GM21360 (cell line): ENCODE results near the gene STRN.
A peak's percentile ranks its signal among the peaks of the same experiment; 100 is the strongest.
"Not testable (repeated sequence)": the region's sequence is repeated elsewhere in the genome, so short reads cannot be mapped to it uniquely, and the experiment has no call there.

Experiments
- ATAC-seq: cut with Tn5 transposase; IDR thresholded peaks from one replicate; pipeline ENCODE4 v1.9.1; 2021; ENCODE audit warnings: mild to moderate bottlenecking, moderate library complexity; ENCODE audit not compliant: unreplicated experiment

STRN gene

DNA sequence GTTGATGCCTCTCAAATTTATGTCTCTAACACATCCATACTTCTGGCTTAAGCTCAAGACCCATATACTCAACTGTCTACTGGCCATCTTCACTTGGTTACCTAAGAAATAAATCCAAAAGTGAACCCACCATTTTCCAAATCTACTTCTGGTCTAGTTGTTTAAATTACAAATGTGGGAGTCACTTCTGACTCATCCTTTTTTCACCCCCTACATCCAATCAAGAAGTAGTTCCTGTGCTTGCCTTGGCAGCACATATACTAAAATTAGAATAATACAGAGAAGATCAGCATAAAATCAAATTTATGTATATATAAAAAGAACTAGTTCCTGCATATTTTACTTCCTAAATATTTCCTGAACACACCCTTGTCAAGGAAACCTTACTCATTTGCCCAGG, 53.6 kb downstream of the STRN start:
- no peak for ATAC-seq

DNA sequence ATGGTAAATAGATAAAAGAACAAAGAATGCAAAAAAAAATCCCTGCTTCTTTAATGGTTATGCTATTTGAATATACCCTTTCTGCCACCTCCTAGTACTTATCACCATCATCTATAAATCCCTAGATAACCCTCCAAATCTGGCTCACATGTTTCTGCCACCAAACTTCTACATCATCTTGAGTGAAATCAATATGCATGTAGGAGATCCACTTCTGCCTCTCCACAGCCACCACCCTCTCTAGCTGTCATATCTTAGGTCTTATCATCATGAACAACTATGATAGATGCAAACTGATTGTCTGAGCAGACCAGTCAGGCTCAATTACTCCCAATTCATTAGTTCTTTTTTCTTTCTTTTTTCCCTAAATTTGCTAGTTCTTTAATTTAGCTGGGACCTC, 55.3 kb downstream of the STRN start:
- ATAC-seq, result no peak

DNA sequence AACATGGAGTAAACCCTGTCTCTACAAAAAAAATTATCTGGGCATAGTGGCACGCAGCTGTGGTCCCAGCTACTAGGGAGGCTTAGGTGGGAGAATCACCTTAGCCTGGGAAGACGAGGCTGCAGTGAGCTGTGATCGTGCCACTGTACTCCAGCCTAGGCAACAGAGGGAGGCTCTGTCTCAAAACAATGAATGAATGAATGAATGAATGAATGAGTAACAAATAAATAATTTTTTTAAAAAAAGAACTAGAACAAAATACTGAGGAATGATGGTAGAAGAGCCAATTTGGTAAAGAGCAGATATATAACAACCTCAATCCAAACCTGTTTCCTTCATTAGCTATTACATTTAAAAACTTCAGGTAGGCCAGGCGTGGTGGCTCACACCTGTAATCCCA, 60.1 kb downstream of the STRN start:
- ATAC-seq, result no peak

DNA sequence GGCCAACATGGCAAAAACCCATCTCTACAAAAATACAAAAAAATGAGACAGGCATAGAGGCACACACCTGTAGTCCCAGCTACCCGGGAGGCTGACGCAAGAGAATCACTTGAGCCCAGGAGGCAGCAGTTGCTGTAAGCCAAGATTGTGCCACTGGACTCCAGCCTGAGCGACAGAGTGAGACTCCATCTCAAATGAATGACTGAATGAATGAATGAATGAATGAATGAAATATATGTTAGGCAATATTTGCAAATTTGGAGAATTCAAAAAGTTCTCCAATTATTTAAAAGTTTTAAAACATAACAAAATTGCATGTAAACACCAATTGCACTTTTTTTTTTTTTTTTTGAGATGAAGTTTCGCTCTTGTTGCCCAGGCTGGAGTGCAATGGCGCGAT, 61.7 kb downstream of the STRN start:
- no peak for ATAC-seq

DNA sequence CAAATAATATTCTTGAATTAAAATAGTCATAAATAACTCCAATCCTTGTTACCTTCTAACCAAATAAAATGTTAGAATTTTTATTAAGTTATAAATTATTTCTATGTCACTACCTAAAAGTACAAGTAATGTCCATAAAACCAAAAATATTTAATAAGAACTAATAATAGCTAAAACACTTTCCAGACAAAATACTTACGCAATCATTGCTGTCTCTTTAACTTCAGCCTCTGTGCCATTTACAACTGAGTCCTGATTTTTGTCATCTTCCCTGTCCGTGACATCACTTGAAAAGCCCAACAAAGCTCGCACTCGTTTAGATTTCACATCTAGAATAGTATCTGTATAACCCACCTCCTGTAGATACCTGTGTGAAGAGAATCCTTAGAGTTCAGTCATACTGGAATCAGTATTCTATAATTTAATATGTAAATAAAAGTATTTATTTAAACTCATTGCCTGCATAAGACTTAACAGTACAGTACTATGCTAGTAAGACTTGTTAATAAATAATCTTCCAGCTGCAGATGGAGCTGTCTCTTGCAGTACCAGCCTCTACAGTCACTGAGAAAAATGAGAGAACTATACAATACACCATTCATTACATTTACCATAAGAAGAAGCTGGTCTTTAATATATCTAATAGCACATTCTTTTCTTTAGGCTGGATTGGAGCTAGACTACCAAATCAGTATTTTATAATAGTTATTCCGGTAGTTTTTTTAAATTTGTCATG, 63.8 kb downstream of the STRN start:
- ATAC-seq, result no peak

DNA sequence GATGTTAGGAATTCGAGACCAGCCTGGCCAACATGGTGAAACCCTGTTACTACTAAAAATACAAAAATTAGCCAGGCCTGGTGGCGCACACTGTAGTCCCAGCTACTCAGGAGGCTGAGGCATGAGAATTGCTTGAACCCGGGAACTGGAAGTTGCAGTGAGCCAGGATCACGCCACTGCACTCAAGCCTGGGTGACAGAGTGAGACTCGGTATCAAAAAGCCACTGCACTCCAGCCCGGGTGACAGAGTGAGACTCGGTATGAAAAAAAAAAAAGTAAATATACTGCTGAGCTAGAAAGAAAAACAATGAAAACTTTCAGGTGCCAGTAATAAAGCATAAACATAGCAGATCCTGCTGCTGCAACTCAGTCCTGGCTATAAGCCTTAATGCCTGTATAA, 73.5 kb downstream of the STRN start:
- ATAC-seq, result no peak

DNA sequence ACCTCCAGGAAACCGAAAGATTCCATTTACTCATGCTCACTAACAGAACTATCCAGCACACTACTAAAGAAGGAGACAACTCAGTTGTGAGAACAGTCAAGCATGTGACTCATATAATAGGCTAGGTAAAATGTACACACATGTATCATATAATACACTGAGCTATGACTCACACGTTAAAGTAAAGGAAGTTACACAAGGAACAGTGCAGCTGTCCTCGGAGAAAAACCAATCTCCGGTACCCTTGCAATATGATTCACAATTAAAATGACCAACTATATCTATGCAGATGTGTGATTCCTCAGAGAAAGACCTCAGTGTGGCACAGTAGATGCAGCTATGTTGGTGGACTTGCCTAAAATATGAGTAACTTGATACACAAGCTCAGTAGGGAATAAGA, 76.5 kb downstream of the STRN start:
- ATAC-seq, result no peak

DNA sequence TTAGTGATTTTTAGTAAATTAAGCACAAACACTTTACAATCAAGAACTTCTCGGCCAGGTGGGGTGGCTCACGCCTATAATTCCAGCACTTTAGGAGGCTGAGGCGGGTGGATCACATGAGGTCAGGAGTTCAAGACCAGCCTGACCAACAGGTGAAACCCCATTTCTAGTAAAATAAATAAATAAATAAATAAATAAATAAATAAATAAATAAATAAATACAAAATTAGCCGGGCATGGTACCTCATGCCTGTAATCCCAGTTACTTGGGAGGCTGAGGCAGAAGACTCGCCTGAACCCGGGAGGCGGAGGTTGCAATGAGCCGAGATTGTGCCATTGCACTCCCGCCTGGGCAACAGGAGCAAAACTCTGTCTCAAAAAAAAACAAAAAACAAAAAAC, 79.2 kb downstream of the STRN start:
- not testable (repeated sequence) for ATAC-seq

DNA sequence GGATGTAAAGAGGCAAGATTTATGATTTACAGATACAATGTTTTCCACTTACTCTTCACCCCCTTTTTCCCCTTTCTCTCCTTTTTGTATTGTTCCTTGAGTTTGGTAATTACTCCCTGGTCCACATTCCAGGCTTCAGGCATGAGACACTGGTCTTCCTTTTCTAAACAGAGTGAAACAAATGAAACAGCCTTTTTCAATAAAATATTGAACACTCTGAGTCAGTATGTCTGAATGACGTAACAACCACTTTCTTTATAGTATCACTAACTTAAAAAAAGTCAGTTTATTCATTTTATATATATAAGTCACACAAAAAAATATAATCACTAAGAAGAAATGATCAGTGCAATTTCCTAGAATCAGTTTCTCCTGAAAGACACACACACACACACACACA, 79.7 kb downstream of the STRN start:
- no peak for ATAC-seq

DNA sequence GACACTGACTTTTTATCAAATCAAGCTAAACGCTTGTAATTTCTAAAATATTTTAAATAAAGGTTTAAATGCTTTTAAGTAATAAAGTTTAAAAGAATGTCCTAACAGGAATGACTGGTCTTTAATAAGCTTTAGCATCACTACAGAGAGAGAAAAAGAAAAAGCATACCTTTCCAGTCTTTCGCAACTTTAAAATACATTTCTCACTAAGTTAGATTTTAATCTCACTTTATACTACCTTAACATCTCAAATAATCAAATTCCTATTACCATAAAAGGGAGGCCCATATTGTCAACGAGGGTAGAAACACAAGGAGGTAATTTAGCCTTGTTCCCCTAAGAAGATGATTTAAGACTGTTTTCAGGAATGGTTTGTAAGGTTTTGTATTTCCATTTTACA, 80.7 kb downstream of the STRN start:
- ATAC-seq, result no peak

DNA sequence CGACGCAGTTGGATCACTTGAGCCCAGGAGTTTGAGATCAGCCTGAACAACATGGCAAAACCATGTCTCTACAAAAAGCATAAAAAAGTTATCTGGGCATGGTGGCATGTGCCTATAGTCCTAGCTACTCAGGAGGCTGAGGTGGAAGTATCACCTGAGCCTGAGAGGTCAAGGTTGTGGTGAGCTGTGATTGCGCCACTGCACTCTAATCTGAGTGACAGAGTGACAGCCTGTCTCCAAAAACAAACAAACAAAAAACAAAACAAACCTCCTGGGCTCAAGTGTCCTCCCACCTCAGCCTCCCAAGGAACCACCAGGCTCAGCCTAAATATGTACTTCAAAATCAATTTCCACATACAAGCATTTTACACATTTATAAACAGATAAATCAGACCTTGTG, 83.8 kb downstream of the STRN start:
- no peak for ATAC-seq

DNA sequence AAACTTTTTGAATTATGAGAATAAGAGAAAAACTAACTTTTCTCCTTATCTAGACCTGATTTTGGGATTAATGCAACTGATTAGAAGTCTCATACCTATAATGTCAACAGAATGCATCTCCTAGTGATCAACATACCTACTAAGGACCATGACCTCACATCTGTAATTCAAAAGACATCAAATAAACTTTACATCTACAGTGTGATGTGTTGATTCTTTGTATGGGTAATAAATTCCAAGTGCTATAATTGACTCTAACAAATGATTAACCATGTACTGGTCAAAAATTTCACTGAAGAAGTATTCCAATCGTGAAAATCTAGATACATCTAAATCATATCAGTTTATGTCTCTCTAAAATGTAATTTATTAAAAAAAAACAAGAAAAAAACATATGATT, 84.5 kb downstream of the STRN start:
- no peak for ATAC-seq

DNA sequence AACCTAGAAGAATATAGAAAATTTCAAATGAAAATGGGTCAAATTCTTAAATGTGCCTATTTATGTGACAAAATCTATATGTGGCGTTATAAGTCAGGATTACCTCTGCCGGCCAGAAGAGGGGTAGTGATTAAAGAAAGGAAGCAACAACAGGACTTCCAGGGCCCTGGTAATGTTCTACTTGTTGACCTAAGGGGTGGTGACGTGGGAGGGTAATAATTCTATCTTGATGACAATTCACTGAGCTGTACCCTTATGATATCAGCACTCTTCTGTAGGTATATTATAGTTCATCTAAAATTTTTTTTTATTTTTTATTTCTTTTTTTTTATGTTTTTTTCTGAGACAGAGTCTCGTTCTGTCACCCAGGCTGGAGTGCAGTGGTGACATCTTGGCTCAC, 87.9 kb downstream of the STRN start:
- ATAC-seq, result no peak

DNA sequence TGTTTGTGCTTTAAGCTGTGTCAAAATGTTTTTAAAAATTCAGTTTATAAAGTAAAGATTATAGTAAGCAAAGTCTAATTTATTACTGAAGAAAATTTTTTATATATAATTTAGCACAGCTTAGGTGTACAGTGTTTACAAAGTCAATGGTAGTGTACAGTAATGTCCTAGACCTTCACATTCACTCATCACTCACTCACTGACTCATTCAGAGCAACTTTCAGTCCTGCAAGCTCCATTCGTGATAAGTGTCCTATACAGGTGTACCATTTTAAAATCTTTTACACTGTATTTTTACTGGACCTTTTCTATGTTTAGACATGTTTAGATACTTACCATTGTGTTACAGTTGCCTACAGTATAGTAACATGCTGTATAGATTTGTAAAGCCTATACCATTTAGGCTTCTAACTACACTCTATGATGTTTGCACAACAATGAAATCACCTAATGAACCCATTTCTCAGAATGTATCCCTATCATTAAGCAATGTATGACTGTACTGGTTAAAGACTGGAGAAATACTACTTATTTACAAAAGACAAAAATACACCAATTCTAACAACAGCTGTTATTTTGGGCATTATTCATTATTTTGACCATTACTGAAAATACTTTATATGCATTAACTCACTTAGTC, 95.1 kb downstream of the STRN start:
- no peak for ATAC-seq

DNA sequence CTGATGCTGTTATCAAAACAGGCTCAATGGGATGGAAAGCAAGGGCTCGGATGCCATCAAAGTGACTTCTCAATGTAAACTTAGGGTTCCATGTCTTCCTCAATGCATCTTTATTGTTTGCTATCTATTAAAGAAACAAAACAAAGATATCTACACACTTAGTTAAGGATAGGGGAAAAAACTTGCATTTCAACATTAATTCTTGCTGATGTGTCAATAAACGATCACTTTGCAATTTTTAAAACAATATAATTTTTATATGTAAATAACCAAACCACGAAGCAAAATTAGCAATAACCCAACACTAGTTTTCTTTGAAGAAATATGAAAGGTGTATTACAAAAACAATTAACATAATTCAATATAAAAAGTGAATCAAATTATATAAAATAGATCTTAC, 96.7 kb downstream of the STRN start:
- ATAC-seq, result no peak

DNA sequence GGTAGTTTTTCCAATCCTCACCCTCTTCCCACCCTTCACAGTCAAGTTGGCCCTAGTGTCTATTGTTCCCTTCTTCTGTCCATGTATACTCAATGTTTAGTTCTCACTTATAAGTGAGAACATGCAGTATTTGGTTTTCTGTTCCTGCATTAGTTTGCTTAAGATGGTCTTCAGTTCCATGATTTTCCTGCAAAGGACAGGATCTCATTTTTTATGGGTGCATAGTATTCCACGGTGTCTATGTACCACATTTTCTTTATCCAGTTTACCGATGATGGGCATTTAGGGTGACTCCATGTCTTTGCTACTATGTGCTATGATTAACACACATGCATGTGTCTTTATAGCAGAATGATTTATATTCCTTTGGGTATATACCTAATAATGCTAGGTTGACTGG, 104.4 kb downstream of the STRN start:
- ATAC-seq, result no peak

DNA sequence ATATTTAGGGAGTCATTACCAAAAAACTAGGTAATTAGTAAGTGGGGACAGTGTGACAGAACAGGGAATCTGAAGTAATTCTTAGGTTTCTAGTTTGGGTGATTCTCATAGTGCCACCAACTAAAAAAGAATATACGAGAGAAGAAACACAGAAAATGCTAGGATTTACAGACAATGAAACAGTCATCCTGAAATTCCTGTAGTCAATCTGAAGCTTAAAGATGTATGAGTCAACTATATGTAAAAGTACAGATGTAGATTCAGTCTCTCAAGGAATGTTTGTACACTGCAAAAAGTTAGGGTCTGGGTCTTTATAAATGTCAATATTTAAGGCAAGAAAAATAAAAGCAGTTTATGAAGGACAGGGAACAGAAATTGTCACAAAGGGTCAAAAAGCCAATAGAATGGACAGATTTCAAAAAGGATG, 107.0 kb downstream of the STRN start:
- peak; percentile 10 for ATAC-seq

DNA sequence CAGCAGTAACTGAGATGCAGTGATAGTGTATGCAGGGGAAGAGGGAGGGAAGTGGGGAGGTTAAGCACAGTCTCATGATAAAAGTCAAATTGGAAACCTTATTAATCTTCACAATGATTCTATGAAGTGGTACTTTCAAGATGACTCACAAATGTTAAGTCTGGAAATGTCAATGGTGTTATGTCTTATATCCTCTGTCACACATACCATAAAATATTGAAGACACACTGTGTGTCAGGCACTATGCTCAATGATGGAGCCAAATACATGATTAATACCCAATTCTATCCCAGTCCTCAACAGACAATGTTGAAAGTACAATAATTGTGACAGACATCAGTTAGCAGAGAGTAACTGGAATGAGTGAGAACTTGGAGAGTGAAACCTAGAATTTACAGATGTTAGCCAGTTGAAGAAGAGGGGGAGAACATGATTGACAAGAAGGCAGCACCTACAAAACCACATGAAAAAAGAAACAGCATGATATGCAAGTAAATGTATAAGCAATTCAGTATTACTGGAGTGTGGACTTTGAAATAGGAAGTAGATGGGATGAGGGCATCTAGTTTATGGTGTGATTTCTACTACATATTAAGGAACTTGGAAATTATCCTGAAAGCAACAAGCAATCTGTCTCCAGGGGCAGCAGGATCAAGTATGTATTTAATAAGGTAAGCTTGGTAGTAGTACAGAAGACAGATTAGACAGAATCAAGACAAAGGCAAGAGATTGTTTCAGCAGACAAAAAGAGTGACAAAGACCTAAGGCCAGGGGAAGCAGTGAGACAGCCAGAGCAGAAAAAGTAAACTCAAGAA, 107.6 kb downstream of the STRN start:
- peak; percentile 56 for ATAC-seq

DNA sequence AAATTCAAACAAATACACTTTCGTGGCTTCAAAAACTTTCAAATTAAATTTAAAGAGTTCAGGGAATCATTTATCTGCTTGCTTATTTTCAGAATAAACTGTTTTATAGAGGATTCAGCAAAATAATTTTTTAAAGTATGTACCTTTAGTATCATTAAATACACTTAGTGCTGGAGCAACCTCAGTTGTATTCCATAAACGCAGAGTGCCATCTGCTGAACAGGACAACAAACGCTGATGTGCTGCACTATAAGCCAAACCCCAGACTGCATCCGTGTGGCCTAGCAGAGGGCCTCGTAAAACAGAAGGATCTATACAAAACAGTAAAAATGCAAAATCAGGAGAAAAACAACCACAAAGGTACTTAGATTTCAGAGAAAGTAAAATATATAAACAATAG, 108.6 kb downstream of the STRN start:
- no peak for ATAC-seq

DNA sequence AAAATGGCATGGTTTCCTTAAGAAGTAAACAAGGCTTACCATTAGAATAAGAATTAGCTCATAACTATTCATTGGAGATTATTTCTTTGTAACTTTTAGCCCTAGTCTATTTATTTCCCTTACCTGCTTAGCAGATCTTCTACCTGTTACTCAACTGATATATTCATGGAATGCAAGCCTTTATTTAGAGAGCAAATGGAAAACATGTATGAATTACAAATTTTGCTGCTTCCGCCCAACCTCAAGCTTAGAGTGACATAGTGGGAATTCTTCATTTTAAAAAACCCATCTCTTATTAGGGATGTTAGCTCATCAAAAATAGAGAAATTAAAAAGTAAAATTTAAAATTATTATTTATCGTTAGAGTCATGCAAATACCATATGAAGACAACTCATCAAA, 110.9 kb downstream of the STRN start:
- ATAC-seq, result no peak

DNA sequence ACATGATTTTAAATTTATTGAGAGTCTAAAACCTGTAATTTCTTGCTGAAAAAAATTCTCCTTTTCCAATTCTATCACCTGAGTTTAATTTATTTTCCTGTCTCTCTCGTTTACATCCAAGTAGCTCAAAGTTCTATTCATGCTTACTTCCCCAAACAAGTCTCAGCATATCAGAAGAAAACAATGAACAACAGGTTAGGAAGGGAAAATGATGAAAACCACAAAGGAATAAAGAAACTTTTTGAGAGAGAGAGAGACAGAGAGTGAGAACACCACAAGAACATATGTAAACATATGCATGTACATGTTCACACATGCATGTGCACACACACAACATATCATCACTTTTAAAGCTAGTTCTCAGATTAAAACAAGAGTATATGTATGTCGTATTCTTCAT, 112.1 kb downstream of the STRN start:
- no peak for ATAC-seq

DNA sequence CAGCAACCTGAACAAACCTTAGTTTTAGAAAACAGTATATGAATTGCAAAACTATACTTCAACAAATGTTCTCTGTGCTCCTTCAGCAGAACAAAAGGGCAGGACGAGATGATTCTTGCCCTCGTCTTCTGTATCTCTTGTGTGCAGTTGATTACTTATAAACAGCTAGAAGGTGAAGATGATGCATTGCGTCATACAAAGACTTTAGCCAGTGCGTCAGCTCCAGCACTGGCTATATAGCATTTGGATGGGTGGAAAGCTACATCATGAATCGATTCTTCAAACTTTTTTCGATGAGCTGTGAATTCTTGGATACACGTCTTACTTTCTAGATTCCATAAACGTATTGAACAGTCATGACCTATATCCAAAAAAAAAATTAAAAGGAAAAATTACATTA, 117.1 kb downstream of the STRN start:
- no peak for ATAC-seq
